Testis (tissue), 2 donors: Measurements from ENCODE around the gene PFDN2.

Source experiments
- POLR2A ChIP-seq: fragments of 450-650 bp; IDR thresholded peaks from one replicate; pipeline ENCODE4 v1.6.1; 2017; ENCODE audit warnings: antibody characterized with exemption, mild to moderate bottlenecking, moderate library complexity
- TF ChIP-seq, protein P1 (sequence below), 3 experiments: fragments of 450-650 bp in 2 of 3; fragments of 200-600 bp in 1 of 3; sonication (generic) in 1 of 3; IDR thresholded peaks; one replicate each; pipeline ENCODE4 v1.5.1; 2016 to 2019; ENCODE audit warnings: antibody characterized with exemption in 3 of 3, mild to moderate bottlenecking in 2 of 3, moderate library complexity in 1 of 3

DNA sequence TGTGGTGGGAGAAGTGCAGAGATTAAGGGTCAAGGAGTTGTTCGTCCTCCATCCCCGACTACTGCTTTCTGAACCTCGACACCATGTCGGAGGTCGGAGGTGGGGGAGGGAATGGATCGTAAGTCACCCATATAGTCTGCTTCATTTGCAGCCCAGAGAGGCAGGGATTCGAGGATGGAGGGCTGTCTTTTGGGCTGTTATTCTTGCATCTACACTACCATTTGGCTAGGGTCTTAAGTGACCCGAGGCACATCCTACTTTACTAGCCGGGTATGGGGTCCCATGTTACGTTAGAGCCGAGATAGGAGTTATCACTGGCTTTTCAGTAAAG lies 42.0 kb upstream of the PFDN2 start:
- TF ChIP-seq, protein P1, sequence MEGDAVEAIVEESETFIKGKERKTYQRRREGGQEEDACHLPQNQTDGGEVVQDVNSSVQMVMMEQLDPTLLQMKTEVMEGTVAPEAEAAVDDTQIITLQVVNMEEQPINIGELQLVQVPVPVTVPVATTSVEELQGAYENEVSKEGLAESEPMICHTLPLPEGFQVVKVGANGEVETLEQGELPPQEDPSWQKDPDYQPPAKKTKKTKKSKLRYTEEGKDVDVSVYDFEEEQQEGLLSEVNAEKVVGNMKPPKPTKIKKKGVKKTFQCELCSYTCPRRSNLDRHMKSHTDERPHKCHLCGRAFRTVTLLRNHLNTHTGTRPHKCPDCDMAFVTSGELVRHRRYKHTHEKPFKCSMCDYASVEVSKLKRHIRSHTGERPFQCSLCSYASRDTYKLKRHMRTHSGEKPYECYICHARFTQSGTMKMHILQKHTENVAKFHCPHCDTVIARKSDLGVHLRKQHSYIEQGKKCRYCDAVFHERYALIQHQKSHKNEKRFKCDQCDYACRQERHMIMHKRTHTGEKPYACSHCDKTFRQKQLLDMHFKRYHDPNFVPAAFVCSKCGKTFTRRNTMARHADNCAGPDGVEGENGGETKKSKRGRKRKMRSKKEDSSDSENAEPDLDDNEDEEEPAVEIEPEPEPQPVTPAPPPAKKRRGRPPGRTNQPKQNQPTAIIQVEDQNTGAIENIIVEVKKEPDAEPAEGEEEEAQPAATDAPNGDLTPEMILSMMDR (IDR thresholded peaks at IDR 0.05), result no peak
- TF ChIP-seq POLR2A, result no peak
